HepG2 (cell line): ENCODE measurements around the gene M1AP. TPM values are rescaled to one million over a fixed set of nuclear protein-coding genes. Genes with fewer than 3 reads are reported as not detected.
A peak's percentile ranks its signal among the peaks of the same experiment; 100 is the strongest.

Source experiments
- ARNT ChIP-seq: fragments of 450-650 bp; IDR thresholded peaks from 2 replicates; pipeline ENCODE4 v1.6.1; 2017
- ATM ChIP-seq: fragments of 450-650 bp; IDR thresholded peaks from 2 replicates; pipeline ENCODE4 v1.7.1; 2017; ENCODE audit warnings: mild to moderate bottlenecking, borderline replicate concordance
- GATA4 ChIP-seq: sonication (generic); IDR thresholded peaks from 2 replicates; pipeline ENCODE4 v1.6.1; 2016; ENCODE audit warnings: antibody characterized with exemption, low read depth, borderline replicate concordance
- HDAC2 ChIP-seq: sonication (generic); formaldehyde crosslinking; IDR thresholded peaks from 2 replicates; pipeline ENCODE4 v1.4.0; 2020; ENCODE audit warnings: missing genetic modification reagents
- NCOA1 ChIP-seq: sonication (generic); formaldehyde crosslinking; IDR thresholded peaks from 2 replicates; pipeline ENCODE4 v1.9.0; 2021; ENCODE audit warnings: missing genetic modification reagents
- PCBP1 ChIP-seq: fragments of 200-400 bp; formaldehyde crosslinking; IDR thresholded peaks from 2 replicates; pipeline ENCODE4 v1.6.1; 2017; ENCODE audit warnings: mild to moderate bottlenecking, low read depth, low read length, borderline replicate concordance
- PHF8 ChIP-seq: sonication (generic); formaldehyde crosslinking; IDR thresholded peaks from 2 replicates; pipeline ENCODE4 v1.5.0; 2020; ENCODE audit warnings: missing genetic modification reagents
- REXO4 ChIP-seq: sonication (generic); formaldehyde crosslinking; IDR thresholded peaks from 2 replicates; pipeline ENCODE4 v1.8.0; 2022; ENCODE audit warnings: missing genetic modification reagents, mild to moderate bottlenecking, borderline replicate concordance
- TMF1 ChIP-seq: sonication (generic); formaldehyde crosslinking; IDR thresholded peaks from 2 replicates; pipeline ENCODE4 v1.8.1; 2022; ENCODE audit warnings: low read depth, missing genetic modification reagents
- polyA plus RNA-seq, 8 experiments: library from polyadenylated mRNA; depleted of rRNA in 3 of 8; stranded (reverse) in 7 of 8; unstranded in 1 of 8; fragments of >200 nt; fragmentation: Illumina TruSeq in 4 of 8; extraction: Trizol in 4 of 8; gene quantifications; 2 replicates each; pipeline versions ENCODE4 v1.2.1 to v1.2.3, GENCODE V29; 2011 to 2016; ENCODE audit warnings: low read depth in 4 of 8, missing spikeins in 1 of 8, mixed read lengths in 1 of 8; ENCODE audit not compliant: insufficient read depth in 1 of 8
- total RNA-seq, 5 experiments: library from RNA; depleted of rRNA; stranded (reverse); fragments of >200 nt; fragmentation: Illumina TruSeq; extraction: Trizol; gene quantifications; 2 replicates each; pipeline ENCODE4 v1.2.3, GENCODE V29; 2016; ENCODE audit warnings: low read depth in 1 of 5
- TF ChIP-seq, protein P1 (sequence below): sonication (generic); formaldehyde crosslinking; IDR thresholded peaks from 2 replicates; pipeline ENCODE4 v1.4.0; 2020; ENCODE audit warnings: missing genetic modification reagents, low read depth, mild to moderate bottlenecking, borderline replicate concordance
- TF ChIP-seq, protein P2 (sequence below): sonication (generic); formaldehyde crosslinking; IDR thresholded peaks from 2 replicates; pipeline ENCODE4; 2020; ENCODE audit warnings: missing genetic modification reagents, mild to moderate bottlenecking, borderline replicate concordance
- TF ChIP-seq, protein P3 (sequence below): sonication (generic); formaldehyde crosslinking; IDR thresholded peaks from 2 replicates; pipeline ENCODE4 v1.9.0; 2022; ENCODE audit warnings: missing genetic modification reagents, mild to moderate bottlenecking, borderline replicate concordance
- TF ChIP-seq, protein P4 (sequence below): fragments of 450-650 bp; IDR thresholded peaks from 2 replicates; pipeline ENCODE4 v1.6.1; 2017; ENCODE audit warnings: mild to moderate bottlenecking

Gene M1AP
- total and polyA plus RNA-seq, 2 of the 13 experiments (the other 11 are each of a cell fraction or from before 2014, with no cell fraction given): not detected

DNA sequence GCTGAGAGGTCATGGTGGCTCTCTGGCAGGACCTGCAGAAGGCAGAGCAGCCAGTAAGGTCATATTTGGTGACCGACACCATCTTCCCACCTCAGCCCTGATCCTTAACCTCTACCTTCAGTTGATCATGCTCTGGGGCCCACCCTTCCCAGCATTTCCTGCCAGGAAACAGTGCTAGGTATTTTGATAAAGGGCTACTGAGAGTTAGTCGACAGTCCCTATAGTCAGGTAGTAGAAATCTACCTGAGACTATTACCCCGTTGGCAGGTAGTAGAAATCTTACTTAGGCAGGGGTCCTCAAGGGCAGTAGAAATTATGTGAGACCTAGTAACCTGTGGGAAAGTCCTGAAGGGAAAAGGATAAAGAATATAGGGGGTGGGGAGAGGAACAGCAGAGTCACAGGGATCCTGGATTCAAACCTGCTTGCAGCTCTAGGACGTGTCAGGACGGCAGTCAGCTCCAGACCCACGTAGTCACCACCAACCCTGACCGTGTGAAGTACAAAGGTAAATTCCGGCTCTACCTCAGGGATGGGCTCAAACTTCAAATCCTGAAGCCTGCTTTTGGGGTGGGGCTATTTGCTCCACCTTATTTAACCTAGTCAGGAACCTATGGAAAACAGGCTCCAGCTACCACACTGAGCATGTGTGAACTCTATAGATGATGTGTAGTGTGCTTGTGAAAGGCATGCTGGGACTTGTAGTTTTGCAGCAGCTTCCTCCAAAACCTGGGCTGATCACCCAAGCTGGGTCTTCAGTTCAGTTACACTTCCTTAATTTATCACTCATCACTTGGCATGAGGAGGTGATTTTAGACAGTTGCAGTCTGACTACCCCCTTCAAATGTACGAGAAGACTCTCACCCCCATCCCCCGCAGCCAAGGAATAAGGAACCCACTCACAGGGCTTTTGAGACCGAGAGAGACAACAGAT lies 122.1 kb downstream of the M1AP start, which contains the start of gene DQX1 (continued):
- TF ChIP-seq, protein P1, sequence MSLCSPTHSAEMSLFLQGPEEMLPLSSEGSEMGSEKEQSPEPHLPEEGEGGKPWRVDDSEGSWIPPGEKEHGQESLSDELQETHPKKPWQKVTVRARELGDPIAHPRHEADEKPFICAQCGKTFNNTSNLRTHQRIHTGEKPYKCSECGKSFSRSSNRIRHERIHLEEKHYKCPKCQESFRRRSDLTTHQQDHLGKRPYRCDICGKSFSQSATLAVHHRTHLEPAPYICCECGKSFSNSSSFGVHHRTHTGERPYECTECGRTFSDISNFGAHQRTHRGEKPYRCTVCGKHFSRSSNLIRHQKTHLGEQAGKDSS (CRISPR knock-in tag): no peak
- TF ChIP-seq GATA4 (no peak; the same call in 1 of the 2 replicates), REXO4 (CRISPR knock-in tag) (no peak), ATM (no peak), PHF8 (CRISPR knock-in tag) (peak; percentile 21; the same call in 1 of the 2 replicates), HDAC2 (CRISPR knock-in tag) (peak; percentile 76), TMF1 (CRISPR knock-in tag) (no peak), NCOA1 (CRISPR knock-in tag) (no peak), ARNT (no peak), PCBP1 (no peak)
- TF ChIP-seq, protein P2, sequence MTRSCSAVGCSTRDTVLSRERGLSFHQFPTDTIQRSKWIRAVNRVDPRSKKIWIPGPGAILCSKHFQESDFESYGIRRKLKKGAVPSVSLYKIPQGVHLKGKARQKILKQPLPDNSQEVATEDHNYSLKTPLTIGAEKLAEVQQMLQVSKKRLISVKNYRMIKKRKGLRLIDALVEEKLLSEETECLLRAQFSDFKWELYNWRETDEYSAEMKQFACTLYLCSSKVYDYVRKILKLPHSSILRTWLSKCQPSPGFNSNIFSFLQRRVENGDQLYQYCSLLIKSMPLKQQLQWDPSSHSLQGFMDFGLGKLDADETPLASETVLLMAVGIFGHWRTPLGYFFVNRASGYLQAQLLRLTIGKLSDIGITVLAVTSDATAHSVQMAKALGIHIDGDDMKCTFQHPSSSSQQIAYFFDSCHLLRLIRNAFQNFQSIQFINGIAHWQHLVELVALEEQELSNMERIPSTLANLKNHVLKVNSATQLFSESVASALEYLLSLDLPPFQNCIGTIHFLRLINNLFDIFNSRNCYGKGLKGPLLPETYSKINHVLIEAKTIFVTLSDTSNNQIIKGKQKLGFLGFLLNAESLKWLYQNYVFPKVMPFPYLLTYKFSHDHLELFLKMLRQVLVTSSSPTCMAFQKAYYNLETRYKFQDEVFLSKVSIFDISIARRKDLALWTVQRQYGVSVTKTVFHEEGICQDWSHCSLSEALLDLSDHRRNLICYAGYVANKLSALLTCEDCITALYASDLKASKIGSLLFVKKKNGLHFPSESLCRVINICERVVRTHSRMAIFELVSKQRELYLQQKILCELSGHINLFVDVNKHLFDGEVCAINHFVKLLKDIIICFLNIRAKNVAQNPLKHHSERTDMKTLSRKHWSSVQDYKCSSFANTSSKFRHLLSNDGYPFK (CRISPR knock-in tag): no peak
- TF ChIP-seq, protein P3, sequence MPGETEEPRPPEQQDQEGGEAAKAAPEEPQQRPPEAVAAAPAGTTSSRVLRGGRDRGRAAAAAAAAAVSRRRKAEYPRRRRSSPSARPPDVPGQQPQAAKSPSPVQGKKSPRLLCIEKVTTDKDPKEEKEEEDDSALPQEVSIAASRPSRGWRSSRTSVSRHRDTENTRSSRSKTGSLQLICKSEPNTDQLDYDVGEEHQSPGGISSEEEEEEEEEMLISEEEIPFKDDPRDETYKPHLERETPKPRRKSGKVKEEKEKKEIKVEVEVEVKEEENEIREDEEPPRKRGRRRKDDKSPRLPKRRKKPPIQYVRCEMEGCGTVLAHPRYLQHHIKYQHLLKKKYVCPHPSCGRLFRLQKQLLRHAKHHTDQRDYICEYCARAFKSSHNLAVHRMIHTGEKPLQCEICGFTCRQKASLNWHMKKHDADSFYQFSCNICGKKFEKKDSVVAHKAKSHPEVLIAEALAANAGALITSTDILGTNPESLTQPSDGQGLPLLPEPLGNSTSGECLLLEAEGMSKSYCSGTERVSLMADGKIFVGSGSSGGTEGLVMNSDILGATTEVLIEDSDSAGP (CRISPR knock-in tag): no peak; the same call in 1 of the 2 replicates
- TF ChIP-seq, protein P4, sequence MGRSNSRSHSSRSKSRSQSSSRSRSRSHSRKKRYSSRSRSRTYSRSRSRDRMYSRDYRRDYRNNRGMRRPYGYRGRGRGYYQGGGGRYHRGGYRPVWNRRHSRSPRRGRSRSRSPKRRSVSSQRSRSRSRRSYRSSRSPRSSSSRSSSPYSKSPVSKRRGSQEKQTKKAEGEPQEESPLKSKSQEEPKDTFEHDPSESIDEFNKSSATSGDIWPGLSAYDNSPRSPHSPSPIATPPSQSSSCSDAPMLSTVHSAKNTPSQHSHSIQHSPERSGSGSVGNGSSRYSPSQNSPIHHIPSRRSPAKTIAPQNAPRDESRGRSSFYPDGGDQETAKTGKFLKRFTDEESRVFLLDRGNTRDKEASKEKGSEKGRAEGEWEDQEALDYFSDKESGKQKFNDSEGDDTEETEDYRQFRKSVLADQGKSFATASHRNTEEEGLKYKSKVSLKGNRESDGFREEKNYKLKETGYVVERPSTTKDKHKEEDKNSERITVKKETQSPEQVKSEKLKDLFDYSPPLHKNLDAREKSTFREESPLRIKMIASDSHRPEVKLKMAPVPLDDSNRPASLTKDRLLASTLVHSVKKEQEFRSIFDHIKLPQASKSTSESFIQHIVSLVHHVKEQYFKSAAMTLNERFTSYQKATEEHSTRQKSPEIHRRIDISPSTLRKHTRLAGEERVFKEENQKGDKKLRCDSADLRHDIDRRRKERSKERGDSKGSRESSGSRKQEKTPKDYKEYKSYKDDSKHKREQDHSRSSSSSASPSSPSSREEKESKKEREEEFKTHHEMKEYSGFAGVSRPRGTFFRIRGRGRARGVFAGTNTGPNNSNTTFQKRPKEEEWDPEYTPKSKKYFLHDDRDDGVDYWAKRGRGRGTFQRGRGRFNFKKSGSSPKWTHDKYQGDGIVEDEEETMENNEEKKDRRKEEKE: no peak
